Measurements from ENCODE around the gene PRUNE2.
"Not testable (repeated sequence)": the region's sequence is repeated elsewhere in the genome, so short reads cannot be mapped to it uniquely, and the experiment has no call there.

PRUNE2 gene

GRCh38 chr9:76905791-76906646, at the start of gene PRUNE2:
PRUNE2 (minus strand) TSS chr9:76906114; CDS start chr9:76905963, 151 bp downstream.
- DNase-seq = no peak

GRCh38 chr9:76955406-76955805, 49.5 kb upstream of the PRUNE2 start:
- DNase-seq = not testable (repeated sequence)

DNA sequence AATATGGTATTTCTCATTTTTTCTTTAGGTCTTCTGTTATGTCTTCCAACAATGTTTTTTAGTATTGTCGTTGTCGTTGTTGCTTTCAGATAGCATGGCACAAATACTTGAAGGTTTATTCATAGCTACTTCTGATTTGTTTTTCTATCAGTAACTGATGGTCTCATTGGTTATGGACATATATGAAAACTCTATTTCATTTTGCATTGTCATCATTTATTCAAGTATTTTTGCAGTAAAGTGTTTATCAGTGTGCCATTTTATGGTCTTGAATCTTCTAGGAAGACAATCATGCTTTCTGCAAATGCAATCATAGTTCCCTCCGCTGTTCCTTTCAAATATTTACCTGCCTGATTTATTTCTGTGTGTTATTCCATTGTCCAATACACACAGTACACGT, 44.0 kb upstream of the PRUNE2 start:
- DNase-seq = no peak

- DNase-seq = no peak
Measured at GRCh38 chr9:76944011-76944410, 38.1 kb upstream of the PRUNE2 start.

GRCh38 chr9:76943054-76943453, 37.1 kb upstream of the PRUNE2 start:
- no peak for DNase-seq

GRCh38 chr9:76932757-76933156, 26.8 kb upstream of the PRUNE2 start:
- DNase-seq = no peak

GRCh38 chr9:76932265-76932664, 26.4 kb upstream of the PRUNE2 start:
- no peak for DNase-seq

- DNase-seq = no peak
Measured at GRCh38 chr9:76927540-76928240, 21.8 kb upstream of the PRUNE2 start.

DNA sequence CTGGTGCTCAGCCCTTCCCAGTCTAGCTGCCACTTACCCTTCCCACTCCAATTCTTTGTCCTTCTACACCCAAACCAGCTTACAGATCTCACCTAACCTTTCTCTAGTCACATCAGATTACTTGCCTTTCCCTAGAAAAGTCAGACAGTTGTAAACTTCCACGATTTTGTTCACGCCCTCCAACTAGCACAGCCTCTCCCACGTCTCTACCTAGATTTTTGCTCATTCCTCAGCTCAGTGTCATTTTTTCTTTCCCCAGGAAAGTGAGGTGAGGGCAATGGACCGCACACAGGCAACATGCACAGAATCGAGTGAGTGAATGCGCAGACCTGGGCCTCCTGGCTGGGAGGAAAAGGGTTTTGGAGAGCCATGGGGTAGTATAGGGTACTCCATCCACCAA, 20.9 kb upstream of the PRUNE2 start:
- no peak for DNase-seq

DNA sequence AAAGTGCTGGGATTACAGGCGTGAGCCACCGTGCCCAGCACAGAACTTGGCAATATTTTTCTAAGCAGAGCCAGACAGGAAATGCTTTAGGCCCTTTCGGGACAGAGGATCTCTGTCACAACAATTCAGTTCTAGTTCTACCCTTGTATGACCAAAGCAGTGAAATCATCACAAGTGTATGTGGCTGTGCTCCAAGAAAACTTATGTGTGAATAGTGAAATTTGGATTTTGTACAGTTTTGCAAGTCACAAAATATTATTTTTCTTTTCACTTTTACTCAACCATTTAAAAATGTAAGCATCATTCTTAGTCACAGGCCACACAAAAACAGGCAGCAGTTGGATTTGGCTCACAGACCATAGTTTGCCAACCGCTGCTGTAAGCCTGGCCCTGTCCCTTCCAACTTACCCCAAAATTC, 20.4 kb upstream of the PRUNE2 start:
- DNase-seq = no peak

DNA sequence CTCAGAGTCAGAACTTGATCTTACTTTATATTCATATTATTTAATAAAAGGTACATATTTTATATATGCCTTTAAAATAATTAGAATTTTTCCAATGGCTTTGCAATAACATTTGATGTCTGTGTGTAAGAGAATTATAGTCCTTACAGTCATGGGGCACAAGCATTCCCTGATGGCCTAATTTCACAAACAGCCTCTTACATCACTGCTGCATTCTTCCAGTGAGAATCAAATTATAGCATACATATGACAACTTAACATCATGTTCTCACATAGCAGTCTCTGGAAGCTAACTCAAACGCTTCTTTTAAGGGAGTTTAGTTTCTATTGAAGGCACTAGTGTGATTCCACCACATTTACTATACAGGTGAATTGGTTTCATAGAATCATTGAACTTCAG, 15.3 kb upstream of the PRUNE2 start:
- DNase-seq = no peak

GRCh38 chr9:76917299-76917698, 11.4 kb upstream of the PRUNE2 start:
- DNase-seq = no peak

GRCh38 chr9:76916231-76916630, 10.3 kb upstream of the PRUNE2 start:
- no peak for DNase-seq

- DNase-seq = no peak
Measured at GRCh38 chr9:76913467-76913866, 7.6 kb upstream of the PRUNE2 start.

DNA sequence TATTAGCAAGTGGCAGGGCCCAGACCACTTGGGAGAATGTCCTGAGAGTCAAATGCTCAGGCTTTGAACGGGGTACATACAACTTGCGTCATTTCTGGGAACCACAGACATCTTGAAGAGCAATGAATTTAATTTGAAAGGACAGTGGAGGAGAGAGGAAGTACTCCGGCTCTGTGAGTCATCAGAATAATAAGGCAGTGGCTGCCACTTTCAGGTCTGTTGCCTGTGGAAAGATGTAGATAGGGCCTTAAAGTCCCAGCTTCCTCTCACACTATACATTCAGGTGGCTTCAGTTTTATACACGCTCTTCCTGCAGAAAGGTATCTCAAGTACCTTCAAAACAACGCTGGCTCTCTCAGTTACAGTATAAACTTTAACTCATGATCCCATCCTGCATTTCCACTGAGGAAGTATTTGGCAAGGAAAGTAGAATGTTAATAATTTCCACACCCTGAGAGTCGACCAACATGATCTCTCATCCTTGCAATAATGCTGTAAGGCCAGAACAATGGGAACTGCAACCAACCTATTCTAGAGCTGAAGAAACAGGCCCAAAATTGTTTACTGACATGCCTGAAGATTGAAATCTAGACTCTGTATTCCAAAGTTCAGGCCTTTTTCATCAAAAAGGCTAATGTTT, 6.8 kb upstream of the PRUNE2 start:
- no peak for DNase-seq

DNA sequence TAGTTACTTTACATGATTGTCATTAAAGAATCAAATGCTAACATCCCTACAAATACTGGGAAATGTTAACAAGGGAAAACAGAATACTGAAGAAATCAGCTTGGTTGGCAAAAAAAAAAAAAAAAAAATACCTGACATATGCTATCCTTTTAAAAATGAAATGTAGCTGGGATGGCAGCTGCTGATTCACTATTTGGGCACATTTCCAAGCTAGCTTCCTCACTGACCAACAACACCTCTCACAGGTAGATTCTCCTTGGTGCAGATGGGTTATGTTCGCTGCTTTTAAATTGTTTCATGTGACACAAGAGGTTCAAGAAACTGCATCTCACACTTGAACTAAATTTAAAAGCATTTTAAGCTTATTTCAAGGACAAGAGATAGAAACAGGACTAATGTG, 6.1 kb upstream of the PRUNE2 start:
- DNase-seq = no peak

DNA sequence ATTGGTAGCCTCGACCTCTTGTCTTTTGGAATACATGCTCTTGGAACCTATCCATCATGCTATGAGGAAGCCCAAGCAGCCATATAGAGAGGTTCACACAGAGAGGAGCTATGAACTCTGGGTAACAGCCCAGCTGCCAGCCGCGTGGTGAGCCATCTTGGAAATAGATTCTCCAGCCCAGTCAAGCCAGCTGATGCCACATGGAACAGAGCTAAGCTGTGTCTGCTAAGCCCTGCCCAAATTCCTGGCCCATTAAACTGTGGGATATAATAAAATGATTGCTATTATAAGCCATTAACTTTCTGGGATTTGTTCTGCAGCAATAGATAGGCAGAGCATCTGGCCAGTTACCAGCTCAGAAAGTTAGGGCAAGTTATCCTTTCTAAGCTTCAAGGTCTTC, 4.9 kb upstream of the PRUNE2 start:
- DNase-seq = no peak

GRCh38 chr9:76906647-76906975, 697 bp upstream of the PRUNE2 start:
- DNase-seq = no peak

- DNase-seq = no peak
Measured at GRCh38 chr9:76904661-76905457, 1.1 kb downstream of the PRUNE2 start.

DNA sequence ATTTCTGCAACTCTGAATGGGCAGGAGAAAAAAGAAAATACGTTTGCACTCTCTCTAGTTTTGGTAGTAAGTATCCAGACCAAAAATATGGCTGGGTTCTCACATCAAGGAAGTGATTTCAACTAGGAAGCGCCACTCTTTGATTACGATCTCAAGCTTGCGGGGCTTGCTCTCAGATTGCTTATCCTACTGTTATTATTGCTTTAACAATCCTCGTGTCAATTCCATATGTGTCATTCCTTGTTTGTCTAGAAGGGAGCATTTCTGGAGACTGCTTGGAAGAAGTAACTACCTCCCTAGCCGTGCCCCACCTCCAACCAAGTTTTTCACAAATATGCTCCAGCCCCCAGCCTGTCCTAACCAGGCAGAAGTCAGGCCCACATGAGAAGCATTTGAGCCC, 3.5 kb downstream of the PRUNE2 start:
- no peak for DNase-seq

DNA sequence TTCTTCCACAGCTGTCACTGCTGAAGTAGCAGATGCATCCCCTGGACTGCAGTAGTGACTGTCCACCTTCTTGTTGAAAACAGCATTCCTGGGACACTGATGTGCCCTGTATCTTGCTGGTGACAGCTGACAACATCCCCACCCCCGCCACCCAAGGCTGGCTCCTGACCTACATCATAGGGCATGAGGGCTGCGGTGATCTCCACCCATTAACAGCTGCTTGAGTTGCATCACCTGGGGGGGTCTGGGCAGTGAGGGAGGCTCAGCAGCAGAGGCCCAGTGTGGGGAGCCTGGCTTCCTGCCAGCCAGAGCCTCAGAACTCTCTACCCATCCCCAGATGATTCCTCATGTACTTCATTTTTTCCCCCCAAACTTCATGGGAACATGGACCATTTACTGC, 4.1 kb downstream of the PRUNE2 start:
- no peak for DNase-seq

GRCh38 chr9:76900884-76901440, 5.0 kb downstream of the PRUNE2 start:
- DNase-seq = no peak

GRCh38 chr9:76898786-76899185, 7.1 kb downstream of the PRUNE2 start:
- no peak for DNase-seq

Data from inflammatory macrophage treated with lipopolysaccharide for 1 hour (primary cell).